Measurements from ENCODE around the gene GPR158. TPM values are rescaled to one million over a fixed set of nuclear protein-coding genes. Genes with fewer than 3 reads are reported as not detected.

GPR158 gene
- total and polyA plus RNA-seq, 9 of the 15 experiments (the other 6 are each of a cell fraction or from before 2014, with no cell fraction given), result 4.0 to 7.6 (median 5.0) TPM

DNA sequence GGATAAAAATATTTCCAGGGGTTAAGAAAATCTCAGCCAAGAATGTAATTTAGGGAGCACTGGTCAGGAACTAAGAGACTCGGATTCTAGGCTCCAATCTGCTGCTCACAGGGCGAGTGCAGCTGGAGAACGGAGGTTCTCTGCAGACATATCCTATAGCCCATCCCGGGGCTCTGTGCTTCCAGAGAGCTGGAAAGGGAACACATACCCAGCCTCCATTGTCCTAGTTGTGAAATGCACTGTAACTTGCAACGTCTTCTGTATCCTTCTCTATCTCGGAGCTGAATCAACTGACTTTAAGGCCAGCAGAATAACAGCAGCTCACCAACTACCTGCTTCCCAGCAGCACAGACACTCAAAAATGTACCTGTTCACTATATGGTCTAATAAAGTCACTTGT, 408.2 kb downstream of the GPR158 start:
- Histone ChIP-seq H2AFZ (ENCODE audit: low read depth, low read length) (no peak overlapping the region), H4K20me1 (replicated peaks; ENCODE audit: control insufficient read depth, insufficient read depth, low read length) (no peaks in the 10 kb centered on the region), H3K79me2 (ENCODE audit: control insufficient read depth, insufficient read depth, low read length) (no peaks in the 10 kb centered on the region), H3K9me1 (ENCODE audit: control insufficient read depth, insufficient read depth, low read length) (no peaks in the 10 kb centered on the region), H3K36me3 (ENCODE audit: control insufficient read depth, insufficient read depth, low read length) (no peaks in the 10 kb centered on the region), H3K27ac (ENCODE audit: extremely low read depth, low read depth, low read length) (no peak overlapping the region), H3K9me3 (replicated peaks; ENCODE audit: control insufficient read depth, insufficient read depth, low read depth, low read length) (no peaks in the 10 kb centered on the region), H3K4me3 (no peak overlapping the region), H3K4me2 (ENCODE audit: insufficient read depth, low read length) (no peak overlapping the region), H3K9ac (ENCODE audit: insufficient read depth in 1 of 2, low read depth in 2 of 2, low read length in 2 of 2) (no peak overlapping the region), H3K4me1 (replicated peaks in 1 of 2; ENCODE audit: control insufficient read depth in 2 of 2, insufficient read depth in 2 of 2, low read length in 2 of 2) (no peaks in the 10 kb centered on the region), H3K27me3 (ENCODE audit: control insufficient read depth in 2 of 2, insufficient read depth in 2 of 2, low read length in 2 of 2) (no peaks in the 10 kb centered on the region)
- ChIA-PET CTCF (ENCODE audit: low intra/inter-chr PET ratio) (no interaction called here), POLR2A (no interaction called here)
- TF ChIP-seq, protein P1, sequence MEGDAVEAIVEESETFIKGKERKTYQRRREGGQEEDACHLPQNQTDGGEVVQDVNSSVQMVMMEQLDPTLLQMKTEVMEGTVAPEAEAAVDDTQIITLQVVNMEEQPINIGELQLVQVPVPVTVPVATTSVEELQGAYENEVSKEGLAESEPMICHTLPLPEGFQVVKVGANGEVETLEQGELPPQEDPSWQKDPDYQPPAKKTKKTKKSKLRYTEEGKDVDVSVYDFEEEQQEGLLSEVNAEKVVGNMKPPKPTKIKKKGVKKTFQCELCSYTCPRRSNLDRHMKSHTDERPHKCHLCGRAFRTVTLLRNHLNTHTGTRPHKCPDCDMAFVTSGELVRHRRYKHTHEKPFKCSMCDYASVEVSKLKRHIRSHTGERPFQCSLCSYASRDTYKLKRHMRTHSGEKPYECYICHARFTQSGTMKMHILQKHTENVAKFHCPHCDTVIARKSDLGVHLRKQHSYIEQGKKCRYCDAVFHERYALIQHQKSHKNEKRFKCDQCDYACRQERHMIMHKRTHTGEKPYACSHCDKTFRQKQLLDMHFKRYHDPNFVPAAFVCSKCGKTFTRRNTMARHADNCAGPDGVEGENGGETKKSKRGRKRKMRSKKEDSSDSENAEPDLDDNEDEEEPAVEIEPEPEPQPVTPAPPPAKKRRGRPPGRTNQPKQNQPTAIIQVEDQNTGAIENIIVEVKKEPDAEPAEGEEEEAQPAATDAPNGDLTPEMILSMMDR (IDR thresholded peaks at IDR 0.05 in 2 of 3, conservative IDR thresholded peaks at IDR 0.05 in 1 of 3; ENCODE audit: insufficient read depth in 2 of 3, low read depth in 1 of 3, low read length in 3 of 3), result no peak
- no peak for TF ChIP-seq NUFIP1 (IDR thresholded peaks at IDR 0.05; ENCODE audit: partially characterized antibody)
- intact Hi-C loops (cut with micrococcal nuclease), result no loop called here
- BruUV-seq (replicated peaks), result no TSS peak
- ATAC-seq (no peak), DNase-seq (ENCODE audit: extremely low read depth in 1 of 4, low spot score in 3 of 4) (no peak), FAIRE-seq (no peak)
- in situ Hi-C loops (cut with MboI), result no loop called here
- WGBS (ENCODE audit: insufficient coverage, low coverage, missing lambda C conversion rate), result 48% methylated on average over 6 of the region's 6 CpGs

DNA sequence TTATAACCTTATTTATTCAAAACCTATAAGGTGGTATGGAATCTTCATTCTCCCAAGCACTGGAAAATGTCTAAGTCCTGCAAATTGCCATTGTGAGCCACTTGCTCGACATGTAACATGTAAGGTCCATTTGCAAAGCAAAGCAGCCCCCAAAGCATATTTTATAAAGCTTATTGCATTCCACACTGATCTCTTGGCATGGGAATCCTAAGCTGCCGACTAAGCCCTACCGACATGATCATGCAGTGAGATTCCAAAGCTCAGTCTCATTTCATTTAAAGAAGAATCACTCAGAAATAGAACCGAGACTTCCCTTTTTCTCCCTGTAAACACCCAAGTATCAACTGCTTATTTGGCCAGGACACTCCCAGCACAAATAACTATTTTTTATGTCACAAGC, 425.9 kb downstream of the GPR158 start:
- 23% methylated on average over 4 of the region's 4 CpGs for WGBS (ENCODE audit: insufficient coverage, low coverage, missing lambda C conversion rate)
- in situ Hi-C loops (cut with MboI), result no loop called here
- Histone ChIP-seq H3K27ac (ENCODE audit: extremely low read depth, low read depth, low read length) (no peak overlapping the region), H4K20me1 (replicated peaks; ENCODE audit: control insufficient read depth, insufficient read depth, low read length) (no peaks in the 10 kb centered on the region), H3K79me2 (ENCODE audit: control insufficient read depth, insufficient read depth, low read length) (no peaks in the 10 kb centered on the region), H3K9me1 (ENCODE audit: control insufficient read depth, insufficient read depth, low read length) (no peaks in the 10 kb centered on the region), H3K27me3 (ENCODE audit: control insufficient read depth in 2 of 2, insufficient read depth in 2 of 2, low read length in 2 of 2) (no peaks in the 10 kb centered on the region; a peak in 1 of 5 replicates), H3K4me2 (ENCODE audit: insufficient read depth, low read length) (no peak overlapping the region), H3K4me3 (no peak overlapping the region), H3K36me3 (ENCODE audit: control insufficient read depth, insufficient read depth, low read length) (peaks cover 3% of the 10 kb centered on the region; the same call in 1 of the 3 replicates), H2AFZ (ENCODE audit: low read depth, low read length) (no peak overlapping the region), H3K9me3 (replicated peaks; ENCODE audit: control insufficient read depth, insufficient read depth, low read depth, low read length) (no peaks in the 10 kb centered on the region), H3K9ac (ENCODE audit: insufficient read depth in 1 of 2, low read depth in 2 of 2, low read length in 2 of 2) (no peak overlapping the region), H3K4me1 (replicated peaks in 1 of 2; ENCODE audit: control insufficient read depth in 2 of 2, insufficient read depth in 2 of 2, low read length in 2 of 2) (no peaks in the 10 kb centered on the region)
- POLR2A ChIA-PET, result no interaction called here
- intact Hi-C loops (cut with micrococcal nuclease), result no loop called here
- CTCF ChIA-PET (ENCODE audit: low intra/inter-chr PET ratio), result no interaction called here
- ATAC-seq (no peak), DNase-seq (ENCODE audit: extremely low read depth in 1 of 4, low spot score in 3 of 4) (no peak), FAIRE-seq (no peak)
- BruUV-seq (replicated peaks), result no TSS peak
- no peak for TF ChIP-seq RBM15 (IDR thresholded peaks at IDR 0.05; ENCODE audit: insufficient read depth, low read length)
- TF ChIP-seq ZNF253 (CRISPR knock-in tag; conservative IDR thresholded peaks at IDR 0.05), result no peak
- no peak for TF ChIP-seq NCOA1 (IDR thresholded peaks at IDR 0.05; ENCODE audit: low read depth)
- TF ChIP-seq CEBPG (CRISPR knock-in tag; IDR thresholded peaks at IDR 0.05), result no peak
- no peak for TF ChIP-seq CEBPG (tag; conservative IDR thresholded peaks at IDR 0.05 in 1 of 2, IDR thresholded peaks at IDR 0.05 in 1 of 2)
